SK-N-SH (cell line): ENCODE measurements around the gene DBH. TPM values are rescaled to one million over a fixed set of nuclear protein-coding genes. Genes with fewer than 3 reads are reported as not detected.

Source experiments
- CTCF ChIA-PET: fragments of 300-600, 350-600 bp; formaldehyde crosslinking; extraction: SDS; loops from one replicate; lab custom pipeline; 2021; lab: Yijun Ruan, JAX
- POLR2A ChIA-PET: fragments of 350-600 bp; sonication (Branson Sonifier 250); formaldehyde crosslinking; extraction: SDS; loops from one replicate; lab custom pipeline; 2020; ENCODE audit warnings: antibody characterized with exemption, inconsistent platforms; lab: Yijun Ruan, JAX
- DNase-seq: peaks from one replicate; pipeline ENCODE4 v3.0.0; 2012
- H2AFZ ChIP-seq: fragments of 200-600 bp; sonication (generic); 2 replicates; pipeline ENCODE4 v1.8.1; 2016; ENCODE audit warnings: antibody characterized with exemption, mild to moderate bottlenecking, low read depth
- H3F3A ChIP-seq: fragments of 200-600 bp; sonication (generic); replicated peaks from 2 replicates; pipeline ENCODE3; 2016; ENCODE audit warnings: antibody characterized with exemption, mild to moderate bottlenecking; ENCODE audit not compliant: insufficient read depth
- H3K27ac ChIP-seq, 2 experiments: fragments of 200-500 bp in 1 of 2; fragments of 200-600 bp in 1 of 2; sonication (Bioruptor generic) in 1 of 2; sonication (generic), shearing (Covaris generic) in 1 of 2; 2 replicates each; pipeline versions ENCODE4 v1.5.1 to v1.6.1; 2014 to 2016; ENCODE audit warnings: low read depth in 2 of 2, inconsistent platforms in 1 of 2, low read length in 1 of 2, mild to moderate bottlenecking in 1 of 2, mixed read lengths in 1 of 2
- H3K27me3 ChIP-seq: fragments of 200-600 bp; sonication (generic), shearing (Covaris generic); 2 replicates; pipeline ENCODE4 v1.6.1; 2016; ENCODE audit warnings: mixed run types; ENCODE audit not compliant: insufficient read depth
- H3K36me3 ChIP-seq, 2 experiments: fragments of 200-500 bp in 1 of 2; fragments of 200-600 bp in 1 of 2; sonication (Bioruptor generic) in 1 of 2; sonication (generic) in 1 of 2; replicated peaks in 1 of 2; 2 replicates each; pipeline versions ENCODE3 to v1.5.1; 2014 to 2016; ENCODE audit warnings: low read length in 1 of 2, mild to moderate bottlenecking in 1 of 2; ENCODE audit not compliant: insufficient read depth in 2 of 2, control insufficient read depth in 1 of 2
- H3K4me1 ChIP-seq, 2 experiments: fragments of 200-500 bp in 1 of 2; fragments of 200-600 bp in 1 of 2; sonication (Bioruptor generic) in 1 of 2; sonication (generic), shearing (Covaris generic) in 1 of 2; 2 replicates each; pipeline versions ENCODE4 v1.5.1 to v1.6.1; 2014 to 2016; ENCODE audit warnings: low read depth in 1 of 2, low read length in 1 of 2, mixed run types in 1 of 2; ENCODE audit not compliant: insufficient read depth in 2 of 2, control insufficient read depth in 1 of 2
- H3K4me2 ChIP-seq: fragments of 200-600 bp; sonication (generic), shearing (Covaris generic); 2 replicates; pipeline ENCODE4 v1.6.1; 2017; ENCODE audit warnings: mixed run types
- H3K4me3 ChIP-seq, 2 experiments: fragments of 200-500 bp in 1 of 2; fragments of 200-600 bp in 1 of 2; sonication (Bioruptor generic) in 1 of 2; sonication (generic), shearing (Covaris generic) in 1 of 2; 2 replicates each; pipeline versions ENCODE4 v1.5.1 to v1.8.1; 2014 to 2016; ENCODE audit warnings: low read depth in 2 of 2, inconsistent platforms in 1 of 2, low read length in 1 of 2, mild to moderate bottlenecking in 1 of 2, mixed read lengths in 1 of 2, moderate library complexity in 1 of 2
- H3K79me2 ChIP-seq: fragments of 200-600 bp; sonication (generic); 2 replicates; pipeline ENCODE4 v1.8.1; 2017; ENCODE audit warnings: mild to moderate bottlenecking; ENCODE audit not compliant: insufficient read depth
- H3K9ac ChIP-seq: fragments of 200-600 bp; sonication (generic); 2 replicates; pipeline ENCODE4 v1.6.1; 2017; ENCODE audit warnings: mixed run types
- H3K9me2 ChIP-seq: fragments of 200-600 bp; sonication (generic); 2 replicates; pipeline ENCODE4 v1.6.1; 2017; ENCODE audit warnings: mixed run types
- H3K9me3 ChIP-seq: fragments of 200-600 bp; sonication (generic); 2 replicates; pipeline ENCODE4 v1.6.1; 2017; ENCODE audit warnings: mixed run types, mild to moderate bottlenecking, moderate library complexity
- H4K20me1 ChIP-seq: fragments of 200-600 bp; sonication (generic); 2 replicates; pipeline ENCODE4 v1.6.1; 2017; ENCODE audit warnings: mild to moderate bottlenecking, mixed run types; ENCODE audit not compliant: insufficient read depth
- CHD2 ChIP-seq: fragments of 150-350 bp; IDR thresholded peaks from 2 replicates; pipeline ENCODE4 v1.6.1; 2018; ENCODE audit warnings: low read length; ENCODE audit not compliant: partially characterized antibody
- EP300 ChIP-seq, 2 experiments: IDR thresholded peaks; 2 replicates each; pipeline versions ENCODE4 v1.4.0 to v1.6.1; 2012; ENCODE audit warnings: borderline replicate concordance in 1 of 2, low read depth in 1 of 2, low read length in 1 of 2
- EZH2phosphoT487 ChIP-seq: fragments of 200-600 bp; sonication (generic); IDR thresholded peaks from 2 replicates; pipeline ENCODE4 v1.6.1; 2017; ENCODE audit warnings: low read depth, mixed run types, mild to moderate bottlenecking, antibody characterized with exemption, moderate library complexity, borderline replicate concordance
- FOSL2 ChIP-seq: IDR thresholded peaks from 2 replicates; pipeline ENCODE4 v1.4.0; 2012; ENCODE audit warnings: low read depth, mild to moderate bottlenecking, moderate library complexity, borderline replicate concordance
- GABPA ChIP-seq: IDR thresholded peaks from 2 replicates; pipeline ENCODE4 v1.4.0; 2012; ENCODE audit warnings: low read depth, mild to moderate bottlenecking
- GATA2 ChIP-seq: sonication (generic); formaldehyde crosslinking; IDR thresholded peaks from 2 replicates; pipeline ENCODE4 v1.5.0; 2020; ENCODE audit warnings: mild to moderate bottlenecking, missing genetic modification reagents
- IRF3 ChIP-seq: fragments of 150-350 bp; IDR thresholded peaks from 2 replicates; pipeline ENCODE4 v1.6.1; 2016; ENCODE audit warnings: mild to moderate bottlenecking, low read depth, low read length
- JUND ChIP-seq: IDR thresholded peaks from 2 replicates; pipeline ENCODE4 v1.4.0; 2012
- MAX ChIP-seq: IDR thresholded peaks from 2 replicates; pipeline ENCODE4 v1.4.0; 2012; ENCODE audit warnings: low read depth
- MXI1 ChIP-seq: IDR thresholded peaks from 2 replicates; pipeline ENCODE4 v1.6.1; 2012; ENCODE audit warnings: mild to moderate bottlenecking, low read depth, low read length, improper control_type of control experiment
- POLR2AphosphoS5 ChIP-seq: IDR thresholded peaks from 2 replicates; pipeline ENCODE4 v1.6.1; 2012; ENCODE audit warnings: low read depth, low read length
- RCOR1 ChIP-seq: fragments of 150-350 bp; IDR thresholded peaks from 2 replicates; pipeline ENCODE4 v1.6.1; 2017; ENCODE audit warnings: antibody characterized with exemption, low read length
- RFX5 ChIP-seq: IDR thresholded peaks from 2 replicates; pipeline ENCODE4 v1.6.1; 2012; ENCODE audit warnings: mild to moderate bottlenecking, improper control_type of control experiment, low read length
- TEAD4 ChIP-seq: IDR thresholded peaks from 2 replicates; pipeline ENCODE4 v1.4.0; 2012; ENCODE audit warnings: mild to moderate bottlenecking, borderline replicate concordance; ENCODE audit not compliant: insufficient read depth
- USF1 ChIP-seq: IDR thresholded peaks from 2 replicates; pipeline ENCODE4 v1.4.0; 2012; ENCODE audit warnings: low read depth, borderline replicate concordance
- USF2 ChIP-seq: fragments of 150-350 bp; IDR thresholded peaks from 2 replicates; pipeline ENCODE4 v1.6.1; 2017; ENCODE audit warnings: antibody characterized with exemption, low read length, low read depth, borderline replicate concordance
- YY1 ChIP-seq: IDR thresholded peaks from 2 replicates; pipeline ENCODE4 v1.4.0; 2012; ENCODE audit warnings: low read depth, mild to moderate bottlenecking
- ZBTB33 ChIP-seq: IDR thresholded peaks from 2 replicates; pipeline ENCODE4 v1.4.0; 2012; ENCODE audit warnings: low read depth, borderline replicate concordance
- WGBS: methylation state at CpG from one replicate; pipeline ENCODE4 v1.1.6; 2017; ENCODE audit warnings: low lambda C conversion rate; 5-methylcytosine and 5-hydroxymethylcytosine counted together
- polyA plus RNA-seq, 3 experiments: library from polyadenylated mRNA; depleted of rRNA; stranded (reverse); fragments of >200 nt; gene quantifications; 2 replicates each; pipeline ENCODE4 v1.2.3, GENCODE V29; 2012

DBH gene
- polyA plus RNA-seq, 1 of the 3 experiments (the other 2 are of a cell fraction), result 0.92 TPM

- TF ChIP-seq ZBTB33 (no peak), RFX5 (no peak), JUND (no peak), RCOR1 (no peak), EP300 (IDR thresholded peaks at IDR 0.05; ENCODE audit: borderline replicate concordance in 1 of 2, low read depth in 1 of 2, low read length in 1 of 2) (no peak), IRF3 (no peak), USF1 (no peak)
- Histone ChIP-seq H3K9me2 (no peaks in the 10 kb centered on the region), H3K79me2 (no peaks in the 10 kb centered on the region), H3K4me3 (no peak overlapping the region), H3K36me3 (no peaks in the 10 kb centered on the region), H3K4me2 (no peak overlapping the region), H3K27ac (peak overlapping the region in 1 of 2 experiments; percentile 50; a peak in 1 of 4 replicates), H3F3A (no peaks in the 10 kb centered on the region), H3K9me3 (no peaks in the 10 kb centered on the region), H2AFZ (no peak overlapping the region), H4K20me1 (no peaks in the 10 kb centered on the region), H3K27me3 (no peaks in the 10 kb centered on the region), H3K4me1 (peaks cover 0 to 48% of the 10 kb centered on the region in 2 experiments; a peak in 1 of 4 replicates), H3K9ac (no peak overlapping the region)
- POLR2A ChIA-PET, result interaction anchor here (0.5 to 1.5 kb wide), 8 partner anchors 8 to 198 kb away, joined by 3 to 8 read pairs (median 4); partner anchors contain the start of gene ADAMTSL2
- no peak for DNase-seq
- CTCF ChIA-PET, result interaction anchor here (0.8 to 1.7 kb wide), 5 partner anchors 54 to 125 kb away, joined by 3 to 7 read pairs (median 4); no protein-coding TSS in a partner anchor
- WGBS, result 72% methylated on average over 21 of the region's 46 CpGs
Measured at GRCh38 chr9:133658442-133659431, 22.6 kb downstream of the DBH start.

- Histone ChIP-seq H3K4me1 (peaks cover 0 to 53% of the 10 kb centered on the region in 2 experiments; a peak in 1 of 4 replicates), H3K79me2 (no peaks in the 10 kb centered on the region), H3K27me3 (no peaks in the 10 kb centered on the region), H3K9me3 (no peaks in the 10 kb centered on the region), H3K9ac (no peak overlapping the region), H3K4me2 (no peak overlapping the region), H4K20me1 (no peaks in the 10 kb centered on the region), H2AFZ (no peak overlapping the region), H3K9me2 (no peaks in the 10 kb centered on the region)
- 71% methylated on average over 6 of the region's 13 CpGs for WGBS
- no peak for DNase-seq
- POLR2A ChIA-PET, result interaction anchor here (0.8 to 1.5 kb wide), 7 partner anchors 8 to 126 kb away, joined by 3 to 8 read pairs (median 4); partner anchors contain the start of gene ADAMTSL2
- TF ChIP-seq FOSL2 (no peak), USF2 (no peak), USF1 (no peak), POLR2AphosphoS5 (no peak), GABPA (no peak), CHD2 (no peak), YY1 (no peak), TEAD4 (no peak), EZH2phosphoT487 (no peak), GATA2 (no peak), MAX (no peak), MXI1 (no peak)
- TF ChIP-seq, all 33 proteins: peak for 0
- Histone ChIP-seq H3K36me3 (no peaks in the 10 kb centered on the region), H3K27ac (peak overlapping the region in 1 of 2 experiments; percentile 50; a peak in 1 of 4 replicates), H3K4me3 (no peak overlapping the region), H3F3A (no peaks in the 10 kb centered on the region)
- CTCF ChIA-PET, result interaction anchor here (0.8 to 1.7 kb wide), 5 partner anchors 55 to 126 kb away, joined by 3 to 7 read pairs (median 4); no protein-coding TSS in a partner anchor
Measured at GRCh38 chr9:133659516-133659915, 23.4 kb downstream of the DBH start.
